HG03095 (cell line): ENCODE results near the gene MIOS.

Experiments used
- ATAC-seq: cut with Tn5 transposase; IDR thresholded peaks from one replicate; pipeline ENCODE4 v1.9.1; 2021; ENCODE audit warnings: moderate library complexity; ENCODE audit not compliant: unreplicated experiment

The MIOS gene

GRCh38 chr7:7566651-7567611, at the start of gene MIOS:
Gene MIOS (plus strand): TSS chr7:7566884. CDS start chr7:7572476, 5,592 bp downstream.
- ATAC-seq: peak; percentile 74

- no peak for ATAC-seq
Measured at GRCh38 chr7:7517754-7518153, 48.9 kb upstream of the MIOS start.

- ATAC-seq: no peak
Measured at GRCh38 chr7:7519056-7519455, 47.6 kb upstream of the MIOS start.

GRCh38 chr7:7519528-7519927, 47.2 kb upstream of the MIOS start:
- no peak for ATAC-seq

- ATAC-seq: no peak
Measured at GRCh38 chr7:7521259-7521658, 45.4 kb upstream of the MIOS start.

GRCh38 chr7:7522421-7522820, 44.3 kb upstream of the MIOS start:
- ATAC-seq: no peak

- ATAC-seq: no peak
Measured at GRCh38 chr7:7524121-7524520, 42.6 kb upstream of the MIOS start.

GRCh38 chr7:7526006-7526405, 40.7 kb upstream of the MIOS start:
- ATAC-seq: no peak

GRCh38 chr7:7527047-7527446, 39.6 kb upstream of the MIOS start:
- ATAC-seq: no peak

GRCh38 chr7:7529328-7529727, 37.4 kb upstream of the MIOS start:
- ATAC-seq: no peak

GRCh38 chr7:7533831-7534430, 32.8 kb upstream of the MIOS start:
- ATAC-seq: no peak

- no peak for ATAC-seq
Measured at GRCh38 chr7:7535691-7536090, 31.0 kb upstream of the MIOS start, which contains the start of gene COL28A1. Gene COL28A1 (minus strand): TSS chr7:7535873. CDS start chr7:7532875, 2,998 bp downstream.

GRCh38 chr7:7536396-7537019, 30.2 kb upstream of the MIOS start:
- ATAC-seq: no peak

- ATAC-seq: no peak
Measured at GRCh38 chr7:7537711-7538110, 29.0 kb upstream of the MIOS start.

- no peak for ATAC-seq
Measured at GRCh38 chr7:7539152-7539551, 27.5 kb upstream of the MIOS start.

GRCh38 chr7:7539711-7540110, 27.0 kb upstream of the MIOS start:
- ATAC-seq: no peak

GRCh38 chr7:7542251-7542835, 24.3 kb upstream of the MIOS start:
- no peak for ATAC-seq

GRCh38 chr7:7548407-7548806, 18.3 kb upstream of the MIOS start:
- no peak for ATAC-seq

- no peak for ATAC-seq
Measured at GRCh38 chr7:7550663-7551062, 16.0 kb upstream of the MIOS start.

- ATAC-seq: no peak
Measured at GRCh38 chr7:7552199-7552598, 14.5 kb upstream of the MIOS start.

- no peak for ATAC-seq
Measured at GRCh38 chr7:7553386-7553785, 13.3 kb upstream of the MIOS start.
